ENCODE measurements around the gene EZR.

Gene EZR

GRCh38 chr6:158819213-158819976 is at the start of gene EZR:
Gene EZR, minus strand, starts transcription at chr6:158819368. Its CDS starts 1,275 bp downstream, at chr6:158818093.
- DNase-seq, result peak; percentile 93 to 94

GRCh38 chr6:158868122-158868480 is 48.9 kb upstream of the EZR start:
- peak; percentile 43 for DNase-seq

- DNase-seq, result peak; percentile 22 to 52
Measured at GRCh38 chr6:158867381-158868121, 48.4 kb upstream of the EZR start.

- DNase-seq, result no peak
Measured at GRCh38 chr6:158865769-158866168, 46.6 kb upstream of the EZR start.

GRCh38 chr6:158863646-158864045 is 44.5 kb upstream of the EZR start:
- DNase-seq, result no peak

GRCh38 chr6:158861686-158862381 is 42.7 kb upstream of the EZR start:
- DNase-seq, result no peak

GRCh38 chr6:158860279-158860865 is 41.2 kb upstream of the EZR start:
- no peak for DNase-seq

- DNase-seq, result no peak
Measured at GRCh38 chr6:158856261-158856660, 37.1 kb upstream of the EZR start.

GRCh38 chr6:158854214-158855101 is 35.3 kb upstream of the EZR start:
- DNase-seq, result peak; percentile 24 to 72

- peak in 1 of 2 donors; percentile 25 for DNase-seq
Measured at GRCh38 chr6:158853880-158854213, 34.7 kb upstream of the EZR start.

- peak; percentile 92 to 93 for DNase-seq
Measured at GRCh38 chr6:158853072-158853879, 34.1 kb upstream of the EZR start.

- DNase-seq, result peak in 1 of 2 donors; percentile 45
Measured at GRCh38 chr6:158852312-158853071, 33.3 kb upstream of the EZR start.

GRCh38 chr6:158850807-158851115 is 31.6 kb upstream of the EZR start:
- no peak for DNase-seq

- DNase-seq, result peak; percentile 85 to 90
Measured at GRCh38 chr6:158849899-158850806, 31.0 kb upstream of the EZR start.

- peak; percentile 25 to 27 for DNase-seq
Measured at GRCh38 chr6:158848490-158848895, 29.3 kb upstream of the EZR start.

GRCh38 chr6:158847786-158848185 is 28.6 kb upstream of the EZR start:
- DNase-seq, result no peak

GRCh38 chr6:158847012-158847529 is 27.9 kb upstream of the EZR start:
- DNase-seq, result no peak

GRCh38 chr6:158843751-158844683 is 24.8 kb upstream of the EZR start:
- no peak for DNase-seq

Data from CD4-positive, alpha-beta T cell treated with Interleukin-1 beta for 1 hour (primary cell).